ENCODE measurements around the gene C1orf122. TPM values are rescaled to one million over a fixed set of nuclear protein-coding genes. Genes with fewer than 3 reads are reported as not detected.

Gene C1orf122
- total RNA-seq, 2 experiments from 2014 or later: 10.9 to 13.2 TPM

GRCh38 chr1:37776946-37777516 lies 30.6 kb upstream of the C1orf122 start:
- Mint-ChIP-seq H3K36me3 (ENCODE audit: low read depth) (no peaks in the 10 kb centered on the region), H3K4me3 (no peak overlapping the region), H3K4me1 (ENCODE audit: low read depth) (no peaks in the 10 kb centered on the region), H3K27me3 (peaks cover 12% of the 10 kb centered on the region), H3K9me3 (no peaks in the 10 kb centered on the region), H3K27ac (no peak overlapping the region)
- no peak for TF ChIP-seq CTCF (IDR thresholded peaks at IDR 0.05)
- Histone ChIP-seq H3K4me3 (ENCODE audit: low read length) (no peak overlapping the region), H3K27me3 (ENCODE audit: control insufficient read depth in 1 of 2, insufficient read depth in 2 of 2, low read length in 2 of 2) (peaks cover 0 to 9% of the 10 kb centered on the region in 2 experiments), H3K36me3 (ENCODE audit: insufficient read depth, low read length) (no peaks in the 10 kb centered on the region), H3K9me3 (ENCODE audit: control insufficient read depth in 1 of 2, insufficient read depth in 1 of 2, low read length in 2 of 2) (no peaks in the 10 kb centered on the region), H3K4me1 (ENCODE audit: insufficient read depth, low read length) (no peaks in the 10 kb centered on the region), H3K27ac (ENCODE audit: low read depth in 1 of 2, low read length in 2 of 2) (no peak overlapping the region)
- ChIA-PET POLR2A (no interaction called here), CTCF (no interaction called here)
- no peak for ATAC-seq (ENCODE audit: poor library complexity)
- intact Hi-C loops (cut with DNase I, micrococcal nuclease): no loop called here
- DNase-seq: no peak

- Mint-ChIP-seq H3K27me3 (peaks cover 6% of the 10 kb centered on the region), H3K4me3 (no peak overlapping the region)
Measured at GRCh38 chr1:37778654-37779053, 28.9 kb upstream of the C1orf122 start.

GRCh38 chr1:37782491-37782890 lies 25.1 kb upstream of the C1orf122 start:
- Mint-ChIP-seq H3K27ac (no peak overlapping the region), H3K9me3 (no peaks in the 10 kb centered on the region), H3K27me3 (peaks cover 20% of the 10 kb centered on the region), H3K4me1 (ENCODE audit: low read depth) (no peaks in the 10 kb centered on the region), H3K4me3 (no peak overlapping the region), H3K36me3 (ENCODE audit: low read depth) (no peaks in the 10 kb centered on the region)
- H3K27ac ChIP-seq (ENCODE audit: low read depth in 1 of 2, low read length in 2 of 2): no peak overlapping the region
- intact Hi-C loops (cut with DNase I, micrococcal nuclease): no loop called here
- no peaks in the 10 kb centered on the region for H3K4me1 ChIP-seq (ENCODE audit: insufficient read depth, low read length)
- no peak for TF ChIP-seq CTCF (IDR thresholded peaks at IDR 0.05)
- no peaks in the 10 kb centered on the region for H3K36me3 ChIP-seq (ENCODE audit: insufficient read depth, low read length)
- DNase-seq (no peak), ATAC-seq (ENCODE audit: poor library complexity) (no peak)
- no peaks in the 10 kb centered on the region for H3K9me3 ChIP-seq (ENCODE audit: control insufficient read depth in 1 of 2, insufficient read depth in 1 of 2, low read length in 2 of 2)
- ChIA-PET CTCF (no interaction called here), POLR2A (no interaction called here)
- peaks cover 0 to 7% of the 10 kb centered on the region in 2 experiments for H3K27me3 ChIP-seq (ENCODE audit: control insufficient read depth in 1 of 2, insufficient read depth in 2 of 2, low read length in 2 of 2)
- no peak overlapping the region for H3K4me3 ChIP-seq (ENCODE audit: low read length)

More at GRCh38 chr1:37778654-37779053, 28.9 kb upstream of the C1orf122 start:
- Histone ChIP-seq H3K4me3 (ENCODE audit: low read length) (no peak overlapping the region), H3K27me3 (ENCODE audit: control insufficient read depth in 1 of 2, insufficient read depth in 2 of 2, low read length in 2 of 2) (peaks cover 0 to 10% of the 10 kb centered on the region in 2 experiments), H3K4me1 (ENCODE audit: insufficient read depth, low read length) (no peaks in the 10 kb centered on the region), H3K27ac (ENCODE audit: low read depth in 1 of 2, low read length in 2 of 2) (no peak overlapping the region), H3K9me3 (ENCODE audit: control insufficient read depth in 1 of 2, insufficient read depth in 1 of 2, low read length in 2 of 2) (no peaks in the 10 kb centered on the region), H3K36me3 (ENCODE audit: insufficient read depth, low read length) (no peaks in the 10 kb centered on the region)
- no peaks in the 10 kb centered on the region for H3K4me1 Mint-ChIP-seq (ENCODE audit: low read depth)
- ChIA-PET CTCF (no interaction called here), POLR2A (no interaction called here)
- no peaks in the 10 kb centered on the region for H3K36me3 Mint-ChIP-seq (ENCODE audit: low read depth)
- no peaks in the 10 kb centered on the region for H3K9me3 Mint-ChIP-seq
- no peak for DNase-seq
- TF ChIP-seq CTCF (IDR thresholded peaks at IDR 0.05): no peak
- intact Hi-C loops (cut with DNase I, micrococcal nuclease): no loop called here
- no peak for ATAC-seq (ENCODE audit: poor library complexity)
- H3K27ac Mint-ChIP-seq: no peak overlapping the region

Measured in CD4-positive, alpha-beta T cell (primary cell).